IPS-NIHi11 (cell line): ENCODE results near the gene MED16.

Experiments
- DNase-seq: peaks from one replicate; pipeline ENCODE4 v3.0.0; 2012; ENCODE audit warnings: mixed read lengths, low spot score

The MED16 gene

GRCh38 chr19:892894-893689, at the start of gene MED16, which contains the start of gene RNU6-9:
Gene MED16 (minus strand): TSS chr19:893187. CDS start chr19:891131, 2,056 bp downstream.
Gene RNU6-9 (plus strand): TSS chr19:893484.
- peak; percentile 98 for DNase-seq

GRCh38 chr19:942133-942645, 49.2 kb upstream of the MED16 start:
- no peak for DNase-seq

- DNase-seq: no peak
Observed at GRCh38 chr19:941292-942132, 48.5 kb upstream of the MED16 start.

GRCh38 chr19:940591-941291, 47.8 kb upstream of the MED16 start:
- DNase-seq: no peak

GRCh38 chr19:939922-940321, 46.9 kb upstream of the MED16 start:
- no peak for DNase-seq

- no peak for DNase-seq
Observed at GRCh38 chr19:939439-939838, 46.5 kb upstream of the MED16 start.

GRCh38 chr19:938233-938923, 45.4 kb upstream of the MED16 start:
- DNase-seq: no peak

- no peak for DNase-seq
Observed at GRCh38 chr19:937259-937694, 44.3 kb upstream of the MED16 start.

GRCh38 chr19:936175-936546, 43.2 kb upstream of the MED16 start:
- no peak for DNase-seq

- DNase-seq: no peak
Observed at GRCh38 chr19:934865-935479, 42.0 kb upstream of the MED16 start.

- no peak for DNase-seq
Observed at GRCh38 chr19:934197-934840, 41.3 kb upstream of the MED16 start.

GRCh38 chr19:933553-933882, 40.5 kb upstream of the MED16 start:
- DNase-seq: no peak

- peak; percentile 71 for DNase-seq
Observed at GRCh38 chr19:932648-933552, 39.9 kb upstream of the MED16 start.

- no peak for DNase-seq
Observed at GRCh38 chr19:931860-932647, 39.1 kb upstream of the MED16 start.

GRCh38 chr19:929891-930258, 36.9 kb upstream of the MED16 start:
- DNase-seq: no peak

GRCh38 chr19:929203-929890, 36.4 kb upstream of the MED16 start:
- no peak for DNase-seq

- DNase-seq: peak; percentile 73
Observed at GRCh38 chr19:928471-929202, 35.6 kb upstream of the MED16 start.
